Raji (cell line): Measurements from ENCODE around the gene FUS.
A peak's percentile ranks its signal among the peaks of the same experiment; 100 is the strongest.

Experiments used
- POLR2A ChIP-seq: IDR thresholded peaks from 2 replicates; pipeline ENCODE4 v1.6.1; 2011; ENCODE audit warnings: low read depth, low read length, control low read depth; ENCODE audit not compliant: insufficient read depth

FUS gene

GRCh38 chr16:31196324-31197088 lies 16.6 kb downstream of the FUS start:
- TF ChIP-seq POLR2A, result no peak

- TF ChIP-seq POLR2A, result no peak
Measured at GRCh38 chr16:31198207-31198882, 18.4 kb downstream of the FUS start.

DNA sequence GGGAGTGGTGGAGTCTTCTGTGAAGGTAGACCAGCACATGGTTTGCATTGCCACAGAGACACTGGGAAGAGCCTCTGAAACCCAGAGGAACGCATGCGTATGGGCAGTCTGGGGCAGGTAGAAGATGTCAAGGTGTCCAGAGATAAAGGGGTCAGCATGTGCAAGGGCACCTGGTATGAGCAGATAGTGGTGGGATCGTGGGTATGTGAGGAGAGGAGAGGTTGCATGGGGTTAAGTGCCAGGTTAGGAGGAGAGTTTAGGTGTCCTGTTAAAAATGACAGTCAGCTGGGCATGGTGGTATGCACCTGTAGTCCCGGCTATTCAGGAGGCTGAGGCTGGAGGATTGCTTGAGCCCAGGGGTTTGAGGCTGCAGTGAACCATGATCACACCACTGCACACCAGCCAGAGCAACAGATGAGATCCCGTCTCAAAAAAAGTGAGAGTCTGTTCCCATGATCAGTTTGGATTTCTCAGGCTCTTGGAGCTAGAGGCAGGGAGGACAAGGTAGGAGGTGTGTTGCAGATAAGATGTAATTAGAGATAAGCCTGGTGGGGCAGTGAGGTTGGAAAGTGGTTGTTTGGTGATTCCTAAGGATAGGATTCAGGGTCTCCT lies 19.6 kb downstream of the FUS start:
- no peak for TF ChIP-seq POLR2A

- TF ChIP-seq POLR2A, result no peak
Measured at GRCh38 chr16:31200821-31201568, 21.1 kb downstream of the FUS start.

- TF ChIP-seq POLR2A, result no peak
Measured at GRCh38 chr16:31201582-31202413, 21.9 kb downstream of the FUS start.

DNA sequence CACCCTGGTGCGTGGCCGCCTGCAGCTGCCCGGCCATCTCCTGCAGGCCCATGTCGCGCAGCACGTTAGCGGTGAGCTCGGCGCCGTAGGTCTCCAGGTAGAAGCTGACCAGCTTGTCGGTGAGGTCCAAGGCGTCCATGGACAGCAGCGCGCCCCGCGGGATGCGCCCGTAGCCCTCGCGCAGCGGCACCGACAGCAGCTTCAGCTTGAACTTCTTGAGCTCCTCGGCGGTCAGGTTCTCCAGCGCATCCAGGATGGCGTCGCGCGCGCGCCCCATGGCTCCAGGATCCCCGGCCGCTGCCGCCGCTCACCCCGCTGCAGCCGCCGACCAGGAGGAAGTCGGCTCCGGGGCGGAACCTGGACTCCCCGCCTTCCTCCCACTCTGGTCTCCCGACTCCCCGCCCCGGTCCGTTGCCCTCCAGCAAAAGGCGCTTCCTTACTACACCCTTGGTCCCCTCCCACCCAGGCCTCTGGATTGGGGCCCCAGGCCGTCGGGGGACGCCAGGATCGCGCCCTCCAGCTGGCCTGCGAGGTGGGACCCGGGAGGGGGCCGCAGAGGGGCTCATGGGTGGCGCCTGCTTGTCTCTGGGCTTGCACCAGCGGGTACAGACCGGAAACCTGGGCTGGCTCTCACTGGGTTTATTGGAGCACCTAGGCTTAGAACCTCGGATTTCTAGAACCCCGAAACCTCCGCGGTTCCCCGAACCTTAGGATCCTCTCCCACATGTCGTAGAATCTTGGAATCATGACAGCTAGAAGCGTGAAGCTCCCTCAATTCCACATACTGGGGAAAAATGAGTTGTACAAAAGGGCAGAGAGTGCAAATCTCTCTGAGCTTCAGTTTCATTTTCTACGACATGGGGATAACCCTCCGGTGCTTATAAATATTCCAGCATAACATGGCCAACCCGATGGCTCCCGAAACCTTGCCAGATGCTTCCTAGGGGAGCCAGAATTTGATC lies 22.8 kb downstream of the FUS start, which contains the start of gene PYCARD:
TSS of gene PYCARD (minus strand) at position 347 of the 962 bp plus-strand sequence. CDS start at position 277, 70 bp downstream.
- TF ChIP-seq POLR2A, result peak; percentile 53

GRCh38 chr16:31204871-31205666 lies 25.1 kb downstream of the FUS start:
- TF ChIP-seq POLR2A, result no peak

GRCh38 chr16:31206776-31207175 lies 26.8 kb downstream of the FUS start:
- TF ChIP-seq POLR2A, result no peak

DNA sequence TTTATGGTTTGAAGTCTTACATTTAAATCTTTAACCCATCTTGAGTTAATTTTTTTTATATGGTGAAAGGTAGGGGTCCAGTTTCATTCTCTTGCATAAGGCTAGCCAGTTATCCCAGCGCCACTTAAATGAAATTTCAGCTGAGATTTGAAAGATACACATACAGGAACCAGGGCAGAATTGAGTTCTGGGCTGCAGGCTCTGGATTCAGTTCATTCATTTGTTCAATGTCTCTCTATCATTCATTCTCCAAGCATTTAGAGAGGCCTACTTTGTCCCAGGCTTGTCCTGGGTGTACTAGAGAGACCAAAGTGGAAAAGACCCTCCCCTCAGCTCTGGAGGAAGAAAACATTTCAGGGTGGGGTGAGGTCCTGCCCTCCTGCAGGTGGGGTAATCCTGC lies 33.4 kb downstream of the FUS start:
- no peak for TF ChIP-seq POLR2A

DNA sequence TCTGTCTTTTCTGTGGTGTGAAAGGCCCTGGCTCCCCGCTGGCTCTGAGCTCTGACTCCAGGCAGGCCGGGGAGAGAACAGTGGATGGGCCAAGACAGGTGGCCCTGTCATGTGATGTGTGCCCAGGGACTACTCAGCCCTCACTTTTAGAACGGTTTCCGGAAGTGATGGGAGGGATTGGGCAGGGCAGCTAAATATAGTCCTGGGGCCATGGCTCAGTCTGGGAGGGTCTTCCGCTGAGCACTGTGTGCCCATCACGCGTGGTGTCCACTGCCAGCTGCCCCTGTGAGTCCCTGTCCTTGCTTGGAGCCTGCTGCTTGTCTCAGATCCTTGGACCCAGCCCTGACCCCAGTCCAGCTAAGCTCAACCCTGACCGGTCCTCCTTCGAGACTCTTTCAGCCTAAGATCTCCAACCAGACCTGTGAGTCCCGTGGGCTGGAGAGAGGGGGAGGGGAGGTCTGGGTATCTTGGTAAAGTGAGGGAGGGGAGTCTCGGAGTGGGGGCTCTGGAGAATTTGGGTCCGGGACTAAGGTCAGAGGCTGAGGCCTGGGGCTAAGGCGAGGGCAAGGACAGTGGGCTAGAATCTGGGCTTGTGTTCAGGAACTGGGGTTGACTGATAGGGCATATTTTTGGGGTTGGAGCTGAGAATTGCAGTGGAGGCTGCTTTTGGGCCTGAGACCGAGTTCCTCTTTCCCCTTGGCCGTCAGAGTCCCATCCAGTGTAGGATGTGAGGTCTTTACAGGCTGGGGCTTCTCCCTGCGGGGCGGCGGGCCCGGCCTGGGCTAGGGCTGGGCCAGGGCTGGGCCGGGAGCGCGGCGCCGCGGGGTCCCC lies 34.2 kb downstream of the FUS start, which contains the start of gene TRIM72:
TSS of gene TRIM72 (plus strand) at position 243 of the 831 bp plus-strand sequence. CDS start 620 bp downstream, outside the sequence.
- no peak for TF ChIP-seq POLR2A

DNA sequence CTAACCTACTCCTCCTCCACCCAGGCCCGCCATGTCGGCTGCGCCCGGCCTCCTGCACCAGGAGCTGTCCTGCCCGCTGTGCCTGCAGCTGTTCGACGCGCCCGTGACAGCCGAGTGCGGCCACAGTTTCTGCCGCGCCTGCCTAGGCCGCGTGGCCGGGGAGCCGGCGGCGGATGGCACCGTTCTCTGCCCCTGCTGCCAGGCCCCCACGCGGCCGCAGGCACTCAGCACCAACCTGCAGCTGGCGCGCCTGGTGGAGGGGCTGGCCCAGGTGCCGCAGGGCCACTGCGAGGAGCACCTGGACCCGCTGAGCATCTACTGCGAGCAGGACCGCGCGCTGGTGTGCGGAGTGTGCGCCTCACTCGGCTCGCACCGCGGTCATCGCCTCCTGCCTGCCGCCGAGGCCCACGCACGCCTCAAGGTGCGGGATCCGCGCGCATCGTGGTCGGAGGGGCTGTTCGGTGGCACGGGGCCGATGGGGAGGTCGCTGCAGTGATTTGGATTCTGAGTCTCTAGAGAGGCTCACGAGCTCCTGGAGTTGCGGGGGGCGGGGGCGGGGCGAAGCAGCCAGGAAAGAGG lies 34.9 kb downstream of the FUS start:
- TF ChIP-seq POLR2A, result no peak
